ENCODE data around the gene CLCNKA.

- no peak for TF ChIP-seq CTCF (IDR thresholded peaks at IDR 0.05; ENCODE audit: low read length)
- no peak for TF ChIP-seq EZH2 (optimal IDR thresholded peaks at IDR 0.05; ENCODE audit: low read depth, low read length)
Measured at GRCh38 chr1:15983275-15983674, 38.6 kb upstream of the CLCNKA start.
